ENCODE results near the gene MDM4. TPM values are rescaled to one million over a fixed set of nuclear protein-coding genes. Genes with fewer than 3 reads are reported as not detected.
"Not testable (repeated sequence)": the region's sequence is repeated elsewhere in the genome, so short reads cannot be mapped to it uniquely, and the experiment has no call there.

Gene MDM4
- total RNA-seq, 1 donor from 2014 or later: 80.3 TPM

- no peaks in the 10 kb centered on the region for H3K9me3 Mint-ChIP-seq
- H3K4me1 Mint-ChIP-seq (ENCODE audit: low read depth): peaks cover 67% of the 10 kb centered on the region
- H3K4me3 Mint-ChIP-seq: no peak overlapping the region
- DNase-seq (ENCODE audit: low spot score): no peak
- H3K27ac Mint-ChIP-seq: no peak overlapping the region
- peaks cover 8% of the 10 kb centered on the region for H3K36me3 Mint-ChIP-seq (ENCODE audit: low read depth)
- no peaks in the 10 kb centered on the region for H3K27me3 Mint-ChIP-seq (ENCODE audit: insufficient read depth)
- intact Hi-C loops (cut with micrococcal nuclease): no loop called here
Measured at GRCh38 chr1:204478172-204478899, 37.9 kb upstream of the MDM4 start.

DNA sequence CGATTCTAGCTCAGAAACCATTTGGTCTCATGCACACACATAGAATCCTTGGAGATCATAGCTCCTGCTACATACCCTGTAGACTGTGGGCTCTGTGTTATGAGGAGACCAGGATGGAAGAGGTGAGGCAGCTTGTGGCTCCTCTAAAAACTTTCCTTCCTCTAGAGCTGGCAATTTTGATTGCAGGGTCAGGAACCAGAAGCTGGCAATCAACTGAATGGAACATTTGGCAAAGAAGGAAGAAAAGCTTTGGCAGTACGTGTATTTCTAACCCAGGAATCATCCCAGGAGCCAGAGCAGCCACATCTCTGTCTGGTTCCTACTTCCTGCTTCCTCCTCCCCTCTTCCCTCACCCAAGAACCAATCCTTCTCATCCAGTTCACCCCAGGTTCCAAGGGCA lies 37.3 kb upstream of the MDM4 start:
- Mint-ChIP-seq H3K4me1 (ENCODE audit: low read depth) (peaks cover 73% of the 10 kb centered on the region), H3K4me3 (no peak overlapping the region), H3K27me3 (ENCODE audit: insufficient read depth) (no peaks in the 10 kb centered on the region), H3K36me3 (ENCODE audit: low read depth) (peaks cover 9% of the 10 kb centered on the region), H3K9me3 (no peaks in the 10 kb centered on the region), H3K27ac (no peak overlapping the region)
- DNase-seq (ENCODE audit: low spot score): no peak
- intact Hi-C loops (cut with micrococcal nuclease): no loop called here

DNA sequence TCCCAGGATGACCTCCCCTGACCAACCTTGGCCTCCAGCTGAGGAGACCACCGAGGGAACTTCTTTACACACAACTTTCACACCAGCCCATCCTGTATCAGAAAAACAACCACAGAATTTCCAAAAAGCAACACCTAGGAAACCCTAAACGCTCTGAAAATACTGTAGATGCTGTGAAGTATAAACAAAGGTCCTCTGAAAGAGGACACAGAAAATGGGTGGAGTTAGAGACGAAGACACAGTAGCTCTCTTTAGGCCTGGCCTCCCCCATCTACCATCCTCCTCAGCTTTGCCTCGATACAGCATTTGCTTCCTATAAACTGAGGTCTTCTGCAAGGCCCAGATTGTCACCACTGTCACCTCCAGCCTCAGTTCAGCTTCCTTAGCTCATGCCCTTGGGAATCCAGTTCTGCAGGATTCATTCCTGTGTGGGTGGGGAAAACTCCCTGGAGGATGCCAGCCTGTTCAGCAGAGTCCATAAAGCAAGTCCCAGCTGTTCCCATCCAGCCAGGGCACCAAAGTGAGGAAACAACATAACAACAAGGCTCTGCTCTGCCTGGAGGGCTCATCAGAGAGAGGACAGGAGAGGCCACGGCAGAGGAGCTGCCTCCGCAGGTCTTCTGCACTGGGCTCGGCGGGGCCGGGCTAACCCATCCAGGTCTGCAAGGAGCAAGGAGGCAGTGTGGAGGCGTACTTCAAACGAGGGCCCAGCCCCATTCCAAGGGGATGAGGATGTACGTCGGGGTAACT lies 36.6 kb upstream of the MDM4 start:
- intact Hi-C loops (cut with micrococcal nuclease): no loop called here
- Mint-ChIP-seq H3K27ac (no peak overlapping the region), H3K4me3 (no peak overlapping the region), H3K4me1 (ENCODE audit: low read depth) (peaks cover 73% of the 10 kb centered on the region), H3K27me3 (ENCODE audit: insufficient read depth) (no peaks in the 10 kb centered on the region), H3K9me3 (no peaks in the 10 kb centered on the region), H3K36me3 (ENCODE audit: low read depth) (peaks cover 5% of the 10 kb centered on the region)
- DNase-seq (ENCODE audit: low spot score): no peak

DNA sequence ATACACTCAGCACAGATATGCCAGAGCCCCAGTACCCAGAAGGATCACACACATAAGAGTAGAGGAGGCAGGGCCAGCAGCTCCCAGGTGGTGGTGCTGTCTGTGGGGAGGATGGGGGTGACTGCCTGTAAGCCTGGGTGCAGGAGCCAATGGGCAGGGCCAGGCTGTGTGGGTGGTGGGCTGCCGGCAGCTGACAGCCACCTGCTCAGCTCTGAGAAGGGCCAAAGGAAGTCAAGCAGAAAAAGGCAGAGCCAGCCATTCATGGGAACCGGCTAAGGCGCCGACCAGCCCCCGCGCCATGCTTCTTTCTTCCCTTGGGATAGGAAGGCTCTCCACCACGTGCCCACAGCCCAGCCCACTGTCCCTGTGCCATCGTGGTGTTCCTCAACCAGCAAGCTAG lies 35.7 kb upstream of the MDM4 start:
- Mint-ChIP-seq H3K36me3 (ENCODE audit: low read depth) (peaks cover 3% of the 10 kb centered on the region), H3K9me3 (no peaks in the 10 kb centered on the region), H3K4me1 (ENCODE audit: low read depth) (peaks cover 69% of the 10 kb centered on the region), H3K4me3 (no peak overlapping the region), H3K27me3 (ENCODE audit: insufficient read depth) (no peaks in the 10 kb centered on the region), H3K27ac (no peak overlapping the region)
- intact Hi-C loops (cut with micrococcal nuclease): no loop called here
- no peak for DNase-seq (ENCODE audit: low spot score)

DNA sequence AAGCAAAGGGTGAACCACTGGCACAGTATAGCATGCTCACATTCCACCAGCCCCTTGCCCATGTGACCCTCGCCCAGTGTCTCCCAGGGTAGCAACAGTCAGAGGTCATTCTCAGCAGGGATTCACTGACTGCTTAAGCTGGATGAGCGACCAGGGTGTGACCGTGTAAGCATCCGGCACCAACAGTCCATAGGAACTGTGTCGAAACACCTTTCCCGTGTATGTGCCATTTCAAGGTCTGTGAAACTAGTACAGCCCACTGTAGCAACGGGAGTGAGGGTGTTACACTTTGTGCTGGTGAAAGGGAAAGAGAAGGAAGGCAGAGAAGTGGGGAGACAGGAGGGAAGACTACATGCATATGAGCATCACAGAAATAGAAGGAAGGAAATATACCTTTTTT lies 32.4 kb upstream of the MDM4 start:
- DNase-seq (ENCODE audit: low spot score): no peak
- H3K9me3 Mint-ChIP-seq: no peaks in the 10 kb centered on the region
- H3K36me3 Mint-ChIP-seq (ENCODE audit: low read depth): peaks cover 11% of the 10 kb centered on the region
- H3K4me3 Mint-ChIP-seq: no peak overlapping the region
- H3K27ac Mint-ChIP-seq: peak overlapping the region; percentile 26
- no peaks in the 10 kb centered on the region for H3K27me3 Mint-ChIP-seq (ENCODE audit: insufficient read depth)
- intact Hi-C loops (cut with micrococcal nuclease): no loop called here
- H3K4me1 Mint-ChIP-seq (ENCODE audit: low read depth): peaks cover 51% of the 10 kb centered on the region

GRCh38 chr1:204486513-204487255 lies 29.5 kb upstream of the MDM4 start:
- H3K9me3 Mint-ChIP-seq; intact Hi-C loops (cut with micrococcal nuclease); DNase-seq (ENCODE audit: low spot score); H3K27me3 Mint-ChIP-seq (ENCODE audit: insufficient read depth); H3K4me3 Mint-ChIP-seq; H3K27ac Mint-ChIP-seq: not testable (repeated sequence)
- peaks cover 44% of the 10 kb centered on the region for H3K4me1 Mint-ChIP-seq (ENCODE audit: low read depth)
- peaks cover 18% of the 10 kb centered on the region for H3K36me3 Mint-ChIP-seq (ENCODE audit: low read depth)

DNA sequence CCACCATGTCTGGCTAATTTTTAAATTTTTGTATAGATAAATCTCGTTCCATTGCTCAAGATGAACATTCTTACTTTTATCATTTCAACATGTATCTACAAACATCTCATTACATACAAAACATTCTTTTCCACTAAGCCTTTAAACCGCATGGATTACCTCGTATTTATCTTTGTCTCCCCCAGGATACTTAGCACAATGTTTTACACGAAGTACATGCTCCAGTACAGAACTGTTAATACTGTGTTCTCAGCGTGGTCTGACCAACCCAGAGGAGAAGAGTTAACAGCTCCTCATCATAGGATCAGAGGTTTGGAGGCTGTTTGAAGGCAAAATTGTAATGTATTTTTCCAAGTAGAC lies 29.0 kb upstream of the MDM4 start:
- Mint-ChIP-seq H3K9me3 (no peaks in the 10 kb centered on the region), H3K27me3 (ENCODE audit: insufficient read depth) (no peaks in the 10 kb centered on the region), H3K36me3 (ENCODE audit: low read depth) (peaks cover 19% of the 10 kb centered on the region), H3K4me1 (ENCODE audit: low read depth) (peaks cover 49% of the 10 kb centered on the region), H3K27ac (no peak overlapping the region), H3K4me3 (no peak overlapping the region)
- DNase-seq (ENCODE audit: low spot score): no peak
- intact Hi-C loops (cut with micrococcal nuclease): no loop called here

DNA sequence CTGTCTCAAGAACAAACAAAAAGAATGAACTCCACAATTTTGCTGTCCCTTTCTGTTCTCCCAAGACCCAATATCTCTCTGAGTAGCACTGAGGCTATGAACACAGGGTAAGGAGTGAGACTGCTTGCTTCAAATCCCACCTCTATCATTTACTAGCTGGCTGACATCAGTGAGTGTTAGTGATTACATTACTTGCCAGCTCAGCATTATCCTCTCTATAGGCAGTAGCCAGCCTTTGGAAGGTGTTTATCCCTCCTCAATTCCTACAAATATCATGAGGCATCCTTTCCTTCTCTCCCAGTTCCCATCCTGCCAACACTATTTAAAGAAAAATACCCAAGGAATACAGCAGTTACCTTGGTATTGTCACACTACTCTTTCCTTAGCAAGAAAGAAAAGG lies 24.6 kb upstream of the MDM4 start:
- Mint-ChIP-seq H3K36me3 (ENCODE audit: low read depth) (peaks cover 16% of the 10 kb centered on the region), H3K4me3 (no peak overlapping the region), H3K4me1 (ENCODE audit: low read depth) (peaks cover 62% of the 10 kb centered on the region), H3K9me3 (no peaks in the 10 kb centered on the region), H3K27me3 (ENCODE audit: insufficient read depth) (no peaks in the 10 kb centered on the region), H3K27ac (no peak overlapping the region)
- intact Hi-C loops (cut with micrococcal nuclease): no loop called here
- DNase-seq (ENCODE audit: low spot score): no peak

- intact Hi-C loops (cut with micrococcal nuclease): no loop called here
- no peak for DNase-seq (ENCODE audit: low spot score)
- H3K27me3 Mint-ChIP-seq (ENCODE audit: insufficient read depth): no peaks in the 10 kb centered on the region
- H3K9me3 Mint-ChIP-seq: no peaks in the 10 kb centered on the region
- H3K4me3 Mint-ChIP-seq: peak overlapping the region; percentile 95
- peaks cover 12% of the 10 kb centered on the region for H3K36me3 Mint-ChIP-seq (ENCODE audit: low read depth)
- peaks cover 63% of the 10 kb centered on the region for H3K4me1 Mint-ChIP-seq (ENCODE audit: low read depth)
- peak overlapping the region; percentile 85 for H3K27ac Mint-ChIP-seq
Measured at GRCh38 chr1:204493145-204493983, 22.8 kb upstream of the MDM4 start.

DNA sequence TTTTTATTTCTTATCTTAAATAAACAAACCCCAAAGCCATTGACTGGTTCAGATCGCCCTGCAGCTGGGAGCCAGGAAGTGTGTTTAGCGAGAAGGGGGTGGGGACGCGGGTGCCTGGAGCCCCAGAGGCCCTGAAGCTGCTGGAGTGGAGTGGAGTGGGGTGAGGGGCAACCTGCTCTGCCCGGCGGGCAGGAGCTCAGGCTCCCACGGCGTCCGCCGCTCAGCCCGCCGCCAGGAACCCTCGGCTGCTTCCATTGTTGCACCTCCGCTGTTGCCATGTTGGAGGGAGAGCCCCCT lies 22.3 kb upstream of the MDM4 start:
- intact Hi-C loops (cut with micrococcal nuclease): loop anchor here (1.0 to 2.0 kb wide), 5 partner anchors 30 to 633 kb away; partner anchors contain the start of gene SNRPE
- Mint-ChIP-seq H3K27ac (peak overlapping the region; percentile 85), H3K4me3 (peak overlapping the region; percentile 95), H3K27me3 (ENCODE audit: insufficient read depth) (no peaks in the 10 kb centered on the region), H3K9me3 (no peaks in the 10 kb centered on the region), H3K36me3 (ENCODE audit: low read depth) (peaks cover 7% of the 10 kb centered on the region), H3K4me1 (ENCODE audit: low read depth) (peaks cover 60% of the 10 kb centered on the region)
- peak; percentile 41 for DNase-seq (ENCODE audit: low spot score)

GRCh38 chr1:204494281-204495077 lies 21.7 kb upstream of the MDM4 start, which contains the start of gene PIK3C2B:
Gene PIK3C2B, minus strand, starts transcription at chr1:204494805. Its CDS starts 25,003 bp downstream, at chr1:204469802.
- Mint-ChIP-seq H3K27me3 (ENCODE audit: insufficient read depth) (no peaks in the 10 kb centered on the region), H3K4me3 (peak within 1 kb of the TSS; percentile 95), H3K4me1 (ENCODE audit: low read depth) (peaks cover 61% of the 10 kb centered on the region), H3K36me3 (ENCODE audit: low read depth) (peaks cover 5% of the 10 kb centered on the region), H3K27ac (peak within 1 kb of the TSS; percentile 96), H3K9me3 (no peaks in the 10 kb centered on the region)
- DNase-seq (ENCODE audit: low spot score): peak; percentile 64
- intact Hi-C loops (cut with micrococcal nuclease): loop anchor here (1.0 to 2.0 kb wide), 7 partner anchors 9 to 633 kb away; partner anchors contain the start of genes MDM4 and SNRPE

Measured in activated T-helper 1 cell treated with anti-CD3 and anti-CD28 coated beads, Interleukin-12 subunit alpha, Interleukin-12 subunit beta, Interleukin-2, Interleukin-4 antibody, amounts not matched to agents 30 ng/mL and 10 ng/mL and 1 ng/mL, durations not matched to agents 14 hours and 24 hours and 36 hours (primary cell).